H9 (cell line): ENCODE results near the gene ROR1. TPM values are rescaled to one million over a fixed set of nuclear protein-coding genes. Genes with fewer than 3 reads are reported as not detected.

Experiments
- DNase-seq: peaks from one replicate; pipeline ENCODE4 v3.0.0-alpha.2; 2017
- H2AFZ ChIP-seq: one replicate; pipeline ENCODE4 v1.6.1; 2013; ENCODE audit warnings: mild to moderate bottlenecking, low read length, control low read depth, moderate library complexity
- H2AK5ac ChIP-seq: 2 replicates; pipeline ENCODE4 v1.6.1; 2013; ENCODE audit warnings: low read length, control low read depth, mixed read lengths; ENCODE audit not compliant: insufficient read length
- H2BK120ac ChIP-seq: one replicate; pipeline ENCODE4 v1.6.1; 2013; ENCODE audit warnings: low read depth, mild to moderate bottlenecking, low read length, control low read depth, inconsistent platforms; ENCODE audit not compliant: poor library complexity, severe bottlenecking
- H2BK12ac ChIP-seq: 2 replicates; pipeline ENCODE4 v1.6.1; 2013; ENCODE audit warnings: low read length, control low read depth, mixed read lengths, low read depth; ENCODE audit not compliant: insufficient read length
- H2BK15ac ChIP-seq: 2 replicates; pipeline ENCODE4 v1.6.1; 2013; ENCODE audit warnings: low read depth, low read length, control low read depth
- H2BK20ac ChIP-seq: one replicate; pipeline ENCODE4 v1.6.1; 2013; ENCODE audit warnings: low read depth, mild to moderate bottlenecking, low read length, control low read depth, inconsistent platforms; ENCODE audit not compliant: poor library complexity, severe bottlenecking
- H2BK5ac ChIP-seq: 2 replicates; pipeline ENCODE4 v1.6.1; 2013; ENCODE audit warnings: low read length, control low read depth, mixed read lengths; ENCODE audit not compliant: insufficient read length
- H3K14ac ChIP-seq: 2 replicates; pipeline ENCODE4 v1.6.1; 2013; ENCODE audit warnings: low read length, control low read depth; ENCODE audit not compliant: insufficient read depth
- H3K18ac ChIP-seq: 2 replicates; pipeline ENCODE4 v1.6.1; 2013; ENCODE audit warnings: low read depth, mild to moderate bottlenecking, mixed read lengths, low read length, control low read depth; ENCODE audit not compliant: insufficient read length
- H3K23ac ChIP-seq: 2 replicates; pipeline ENCODE4 v1.6.1; 2013; ENCODE audit warnings: low read length, control low read depth, mixed read lengths, low read depth; ENCODE audit not compliant: insufficient read length
- H3K23me2 ChIP-seq: 2 replicates; pipeline ENCODE4 v1.6.1; 2013; ENCODE audit warnings: low read depth, mild to moderate bottlenecking, mixed read lengths, low read length, control low read depth; ENCODE audit not compliant: insufficient read length, poor library complexity, severe bottlenecking
- H3K27ac ChIP-seq: 2 replicates; pipeline ENCODE4 v1.5.1; 2013; ENCODE audit warnings: low read length, control low read depth, mixed read lengths, low read depth; ENCODE audit not compliant: insufficient read length
- H3K27me3 ChIP-seq: 2 replicates; pipeline ENCODE4 v1.6.1; 2013; ENCODE audit warnings: low read length, control low read depth, inconsistent platforms; ENCODE audit not compliant: insufficient read depth
- H3K4ac ChIP-seq: 2 replicates; pipeline ENCODE4 v1.6.1; 2013; ENCODE audit warnings: low read depth, mild to moderate bottlenecking, control low read depth, inconsistent platforms, low read length, moderate library complexity
- H3K4me1 ChIP-seq: 2 replicates; pipeline ENCODE4 v1.6.1; 2013; ENCODE audit warnings: low read length, control low read depth, inconsistent platforms; ENCODE audit not compliant: insufficient read depth
- H3K4me2 ChIP-seq: 2 replicates; pipeline ENCODE4 v1.6.1; 2013; ENCODE audit warnings: low read length, control low read depth, mixed read lengths; ENCODE audit not compliant: insufficient read length, insufficient read depth
- H3K56ac ChIP-seq: 2 replicates; pipeline ENCODE4 v1.6.1; 2013; ENCODE audit warnings: low read depth, mild to moderate bottlenecking, mixed read lengths, low read length, control low read depth; ENCODE audit not compliant: insufficient read length
- H3K79me1 ChIP-seq: 2 replicates; pipeline ENCODE4 v1.6.1; 2013; ENCODE audit warnings: low read depth, mild to moderate bottlenecking, moderate library complexity, low read length, control low read depth, inconsistent platforms; ENCODE audit not compliant: insufficient read depth, poor library complexity, severe bottlenecking
- H3K79me2 ChIP-seq: 2 replicates; pipeline ENCODE4 v1.6.1; 2013; ENCODE audit warnings: low read length, control low read depth, inconsistent platforms; ENCODE audit not compliant: insufficient read depth
- H3K9ac ChIP-seq: 2 replicates; pipeline ENCODE4 v1.6.1; 2013; ENCODE audit warnings: low read length, control low read depth, mixed read lengths; ENCODE audit not compliant: insufficient read length; ENCODE audit errors: extremely low read depth
- H3K9me3 ChIP-seq: one replicate; pipeline ENCODE4 v1.6.1; 2013; ENCODE audit warnings: low read depth, low read length, inconsistent platforms; ENCODE audit not compliant: control insufficient read depth
- H3T11ph ChIP-seq: one replicate; pipeline ENCODE4 v1.6.1; 2013; ENCODE audit warnings: mild to moderate bottlenecking, low read length, control low read depth, inconsistent platforms
- H4K20me1 ChIP-seq: one replicate; pipeline ENCODE4 v1.6.1; 2013; ENCODE audit not compliant: control insufficient read depth, insufficient read length, insufficient read depth
- H4K5ac ChIP-seq: 2 replicates; pipeline ENCODE4 v1.6.1; 2013; ENCODE audit warnings: low read depth, mild to moderate bottlenecking, mixed read lengths, low read length, control low read depth; ENCODE audit not compliant: insufficient read length
- H4K8ac ChIP-seq: replicated peaks from 2 replicates; pipeline ENCODE4 v1.6.1; 2013; ENCODE audit warnings: low read length, control low read depth, mixed read lengths, low read depth; ENCODE audit not compliant: insufficient read length
- H4K91ac ChIP-seq: 2 replicates; pipeline ENCODE4 v1.6.1; 2013; ENCODE audit warnings: low read depth, mild to moderate bottlenecking, moderate library complexity, mixed read lengths, low read length, control low read depth; ENCODE audit not compliant: insufficient read length
- H3K27ac Mint-ChIP-seq, 3 experiments: 2 replicates in 2 of 3; 3 replicates in 1 of 3; pipeline ENCODE4 v1.8.0; 2020 to 2021; ENCODE audit warnings: mixed read lengths in 3 of 3, mild to moderate bottlenecking in 1 of 3, moderate library complexity in 1 of 3
- H3K27me3 Mint-ChIP-seq: 2 replicates; pipeline ENCODE4 v1.8.0; 2021; ENCODE audit warnings: low read depth, mild to moderate bottlenecking, moderate library complexity, mixed read lengths
- H3K36me3 Mint-ChIP-seq, 3 experiments: 2 replicates in 2 of 3; 3 replicates in 1 of 3; pipeline ENCODE4 v1.8.0; 2020 to 2021; ENCODE audit warnings: low read depth in 3 of 3, mixed read lengths in 3 of 3; ENCODE audit not compliant: insufficient read depth in 1 of 3
- H3K4me1 Mint-ChIP-seq, 2 experiments: 2 replicates each; pipeline ENCODE4 v1.8.0; 2020; ENCODE audit warnings: mixed read lengths in 2 of 2
- H3K4me3 Mint-ChIP-seq, 2 experiments: 2 replicates in 1 of 2; 3 replicates in 1 of 2; pipeline ENCODE4 v1.8.0; 2020 to 2021; ENCODE audit warnings: mild to moderate bottlenecking in 2 of 2, mixed read lengths in 2 of 2, moderate library complexity in 1 of 2
- H3K9me3 Mint-ChIP-seq, 2 experiments: 2 replicates in 1 of 2; 3 replicates in 1 of 2; pipeline ENCODE4 v1.8.0; 2020; ENCODE audit warnings: mild to moderate bottlenecking in 2 of 2, mixed read lengths in 2 of 2, moderate library complexity in 1 of 2
- WGBS: extraction: QIAGEN DNeasy Blood & Tissue Kit; methylation state at CpG from one replicate; pipeline ENCODE4 v1.1.7; 2013; ENCODE audit warnings: missing lambda C conversion rate, low lambda C conversion rate, mixed read lengths; ENCODE audit not compliant: insufficient read length; ENCODE audit errors: extremely low coverage; 5-methylcytosine and 5-hydroxymethylcytosine counted together
- total RNA-seq: library from RNA; stranded (reverse); gene quantifications from 2 replicates; pipeline ENCODE4 v1.2.1, GENCODE V29; 2021
- TF ChIP-seq, protein P1 (sequence below): fragments of 200-600 bp; sonication (generic); conservative IDR thresholded peaks from 3 replicates; pipeline ENCODE4 v1.8.0; 2021; ENCODE audit warnings: antibody characterized with exemption, mild to moderate bottlenecking

Gene ROR1
- total RNA-seq, 1 experiment from 2014 or later, result 75.9 TPM

DNA sequence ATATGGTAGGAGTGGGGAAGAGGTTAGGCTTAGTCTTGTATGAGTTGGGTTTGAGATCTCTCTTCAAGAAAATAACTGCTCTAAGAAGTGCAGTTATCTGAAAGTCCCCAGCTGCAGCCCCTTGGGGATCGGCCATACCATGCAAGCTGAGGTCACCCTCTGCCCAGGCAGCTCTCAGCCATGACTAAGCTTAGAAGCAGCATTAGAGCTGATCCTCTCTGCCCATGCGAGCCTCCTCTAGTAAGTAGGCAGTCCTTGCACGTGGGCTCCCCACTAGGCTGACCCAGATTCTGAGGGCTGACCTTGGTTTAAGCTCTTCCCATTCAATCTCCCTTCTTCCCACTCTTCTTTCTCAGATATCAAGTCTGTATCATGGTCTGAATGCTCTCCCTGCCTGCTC is 308.6 kb downstream of the ROR1 start:
- no peaks in the 10 kb centered on the region; a peak in 1 of 7 replicates for H3K36me3 Mint-ChIP-seq
- H3K9me3 ChIP-seq, result no peaks in the 10 kb centered on the region
- no peak overlapping the region for H3K56ac ChIP-seq
- H2BK20ac ChIP-seq, result no peak overlapping the region
- no peaks in the 10 kb centered on the region for H3K4me1 ChIP-seq
- no peaks in the 10 kb centered on the region for H3K27me3 Mint-ChIP-seq
- TF ChIP-seq, protein P1, sequence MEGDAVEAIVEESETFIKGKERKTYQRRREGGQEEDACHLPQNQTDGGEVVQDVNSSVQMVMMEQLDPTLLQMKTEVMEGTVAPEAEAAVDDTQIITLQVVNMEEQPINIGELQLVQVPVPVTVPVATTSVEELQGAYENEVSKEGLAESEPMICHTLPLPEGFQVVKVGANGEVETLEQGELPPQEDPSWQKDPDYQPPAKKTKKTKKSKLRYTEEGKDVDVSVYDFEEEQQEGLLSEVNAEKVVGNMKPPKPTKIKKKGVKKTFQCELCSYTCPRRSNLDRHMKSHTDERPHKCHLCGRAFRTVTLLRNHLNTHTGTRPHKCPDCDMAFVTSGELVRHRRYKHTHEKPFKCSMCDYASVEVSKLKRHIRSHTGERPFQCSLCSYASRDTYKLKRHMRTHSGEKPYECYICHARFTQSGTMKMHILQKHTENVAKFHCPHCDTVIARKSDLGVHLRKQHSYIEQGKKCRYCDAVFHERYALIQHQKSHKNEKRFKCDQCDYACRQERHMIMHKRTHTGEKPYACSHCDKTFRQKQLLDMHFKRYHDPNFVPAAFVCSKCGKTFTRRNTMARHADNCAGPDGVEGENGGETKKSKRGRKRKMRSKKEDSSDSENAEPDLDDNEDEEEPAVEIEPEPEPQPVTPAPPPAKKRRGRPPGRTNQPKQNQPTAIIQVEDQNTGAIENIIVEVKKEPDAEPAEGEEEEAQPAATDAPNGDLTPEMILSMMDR, result no peak
- H2AFZ ChIP-seq, result no peak overlapping the region
- H3K4ac ChIP-seq, result no peak overlapping the region
- no peaks in the 10 kb centered on the region for H3K27me3 ChIP-seq
- no peak overlapping the region for H3K27ac Mint-ChIP-seq
- H3K79me1 ChIP-seq, result peaks cover 2% of the 10 kb centered on the region
- no peak overlapping the region for H2BK120ac ChIP-seq
- no peak overlapping the region for H3K4me2 ChIP-seq
- no peak overlapping the region for H3K27ac ChIP-seq
- WGBS, result no CpG with 5 or more reads among the region's 3 CpGs
- no peaks in the 10 kb centered on the region for H3K9me3 Mint-ChIP-seq
- H3K4me1 Mint-ChIP-seq, result no peaks in the 10 kb centered on the region
- H4K5ac ChIP-seq, result no peak overlapping the region
- no peak overlapping the region for H3T11ph ChIP-seq
- H2AK5ac ChIP-seq, result no peak overlapping the region
- no peaks in the 10 kb centered on the region for H3K79me2 ChIP-seq
- H2BK15ac ChIP-seq, result no peak overlapping the region
- H4K8ac ChIP-seq, result no peak overlapping the region
- no peaks in the 10 kb centered on the region for H3K23me2 ChIP-seq
- H3K14ac ChIP-seq, result no peak overlapping the region
- H3K9ac ChIP-seq, result no peak overlapping the region
- H3K4me3 Mint-ChIP-seq, result no peak overlapping the region
- no peaks in the 10 kb centered on the region for H4K20me1 ChIP-seq
- no peak overlapping the region for H2BK12ac ChIP-seq
- H4K91ac ChIP-seq, result no peak overlapping the region
- no peak for DNase-seq
- H3K23ac ChIP-seq, result no peak overlapping the region
- H2BK5ac ChIP-seq, result no peak overlapping the region
- no peak overlapping the region for H3K18ac ChIP-seq
